Mucosa of descending colon (tissue), 3 donors: Measurements from ENCODE around the gene ALDH1A3. TPM values are rescaled to one million over a fixed set of nuclear protein-coding genes. Genes with fewer than 3 reads are reported as not detected.
A peak's percentile ranks its signal among the peaks of the same experiment; 100 is the strongest.

ENCODE experiments used
- ATAC-seq: fragments of 200-7000 bp; cut with Tn5 transposase; one replicate; pipeline ENCODE4 v1.9.1; 2020; ENCODE audit warnings: mild to moderate bottlenecking, moderate library complexity
- DNase-seq, 3 donors: peaks; one replicate each; pipeline ENCODE4 v3.0.0-alpha.2; 2020
- H3K36me3 ChIP-seq: fragments of 200-600 bp; one replicate; pipeline ENCODE4 v1.8.0; 2021; ENCODE audit warnings: low read depth, mild to moderate bottlenecking
- H3K4me1 ChIP-seq: fragments of 200-600 bp; one replicate; pipeline ENCODE4 v1.8.0; 2021; ENCODE audit warnings: low read depth, mild to moderate bottlenecking
- H3K4me3 ChIP-seq: fragments of 200-600 bp; one replicate; pipeline ENCODE4 v1.8.0; 2021; ENCODE audit warnings: mild to moderate bottlenecking
- H3K9me3 ChIP-seq: fragments of 200-600 bp; one replicate; pipeline ENCODE4 v1.8.0; 2021; ENCODE audit warnings: mild to moderate bottlenecking
- CTCF ChIP-seq: fragments of 200-600 bp; IDR thresholded peaks from one replicate; pipeline ENCODE4 v1.8.0; 2022; ENCODE audit warnings: antibody characterized with exemption, mild to moderate bottlenecking
- intact Hi-C, 2 donors: fragments of 100-400 bp; cut with DNase I in 1 of 2; cut with micrococcal nuclease in 1 of 2; formaldehyde crosslinking; loops; one replicate each; pipeline versions ENCODE4 v1.11.0 to v1.11.1; 2022; cut with DNase I, micrococcal nuclease
- total RNA-seq, 3 donors: library from RNA; stranded (reverse); fragmentation: NEBNext Ultra II Directional in 2 of 3; extraction: Animal tissue kit (Norgen Biotek cat#: 25700) in 2 of 3; gene quantifications; one replicate each; pipeline versions ENCODE4 v1.2.1 to v1.2.4, GENCODE V29; 2021 to 2023
- donor health status: DM: no; HTN: no; CAD: no; lungs with moderate emphysema.
- donor health status: DM: no; HTN: no; CAD: no.
- donor health status: DM: no; HTN: yes; CAD: no.

Gene ALDH1A3
- total RNA-seq, 3 donors from 2014 or later, result 4.7 to 18.0 (median 12.9) TPM

GRCh38 chr15:100922192-100923040 lies 42.8 kb downstream of the ALDH1A3 start:
- Histone ChIP-seq H3K9me3 (no peaks in the 10 kb centered on the region), H3K4me3 (no peak overlapping the region), H3K4me1 (peaks cover 22% of the 10 kb centered on the region), H3K36me3 (no peaks in the 10 kb centered on the region)
- no peak for TF ChIP-seq CTCF
- no peak for ATAC-seq
- intact Hi-C loops, result no loop called here
- DNase-seq, result no peak

DNA sequence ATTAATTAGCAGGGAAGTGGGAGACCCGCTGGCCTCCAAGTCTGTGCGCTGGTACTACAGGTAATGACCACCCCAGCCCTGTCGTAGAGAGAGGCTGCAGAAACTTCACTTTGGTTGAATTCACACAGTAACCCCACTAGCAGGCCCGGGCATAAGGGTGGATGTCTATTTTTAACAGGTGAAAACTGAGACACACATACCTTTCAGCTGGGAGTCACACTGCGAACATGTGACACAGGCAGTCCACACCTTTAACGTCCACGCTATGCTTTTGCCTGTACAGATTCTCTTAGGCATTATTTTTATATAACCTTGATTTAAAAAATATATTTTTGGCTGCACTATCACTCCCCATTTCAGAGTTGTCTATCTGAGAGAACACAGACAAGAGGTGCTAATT lies 43.4 kb downstream of the ALDH1A3 start:
- DNase-seq, result no peak
- ATAC-seq, result no peak
- intact Hi-C loops, result no loop called here
- H3K9me3 ChIP-seq, result no peaks in the 10 kb centered on the region
- no peaks in the 10 kb centered on the region for H3K36me3 ChIP-seq
- no peak overlapping the region for H3K4me3 ChIP-seq
- TF ChIP-seq CTCF, result no peak
- H3K4me1 ChIP-seq, result peaks cover 18% of the 10 kb centered on the region

GRCh38 chr15:100923902-100924301 lies 44.3 kb downstream of the ALDH1A3 start:
- no peak for TF ChIP-seq CTCF
- intact Hi-C loops, result no loop called here
- peaks cover 18% of the 10 kb centered on the region for H3K4me1 ChIP-seq
- H3K9me3 ChIP-seq, result no peaks in the 10 kb centered on the region
- no peaks in the 10 kb centered on the region for H3K36me3 ChIP-seq
- no peak overlapping the region for H3K4me3 ChIP-seq
- ATAC-seq (no peak), DNase-seq (no peak)

- intact Hi-C loops, result no loop called here
- no peak for TF ChIP-seq CTCF
- DNase-seq (no peak), ATAC-seq (no peak)
- H3K4me1 ChIP-seq, result peaks cover 18% of the 10 kb centered on the region
- H3K4me3 ChIP-seq, result no peak overlapping the region
- H3K36me3 ChIP-seq, result no peaks in the 10 kb centered on the region
- H3K9me3 ChIP-seq, result no peaks in the 10 kb centered on the region
These were observed 44.8 kb downstream of the ALDH1A3 start for GRCh38 chr15:100924436-100924835.

DNA sequence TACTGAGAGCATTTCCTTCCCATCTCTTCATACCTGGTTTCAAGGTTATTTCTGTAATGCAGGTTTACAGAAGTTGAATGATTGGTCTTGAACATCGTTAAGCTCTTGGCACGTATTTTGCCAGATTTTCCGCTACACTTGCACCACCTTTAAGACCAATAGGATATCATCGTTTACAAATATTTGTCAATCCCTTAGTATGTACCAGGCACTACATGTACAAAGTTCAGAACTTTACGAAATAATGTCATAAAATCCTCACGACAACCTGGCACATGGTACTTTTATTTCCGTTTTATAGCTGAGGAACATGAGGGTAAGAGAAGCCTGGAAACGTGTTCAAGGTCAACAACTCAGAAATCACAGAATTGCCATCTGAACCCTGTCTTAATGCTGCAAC lies 45.8 kb downstream of the ALDH1A3 start:
- no peaks in the 10 kb centered on the region for H3K9me3 ChIP-seq
- peaks cover 18% of the 10 kb centered on the region for H3K4me1 ChIP-seq
- ATAC-seq (peak; percentile 87), DNase-seq (no peak)
- TF ChIP-seq CTCF, result no peak
- no peak overlapping the region for H3K4me3 ChIP-seq
- intact Hi-C loops, result no loop called here
- H3K36me3 ChIP-seq, result no peaks in the 10 kb centered on the region
